Muscle of arm (tissue), 12 donors: ENCODE results near the gene ABCA3. TPM values are rescaled to one million over a fixed set of nuclear protein-coding genes. Genes with fewer than 3 reads are reported as not detected.

ENCODE experiments used
- DNase-seq: peaks from one replicate; pipeline ENCODE4 v3.0.0-alpha.2; 2013
- polyA plus RNA-seq, 12 donors: library from polyadenylated mRNA; unstranded; fragments of 120-200 nt; gene quantifications; one replicate each; pipeline ENCODE4 v1.2.1, GENCODE V29; 2013; ENCODE audit not compliant: insufficient read length in 12 of 12

The ABCA3 gene
- polyA plus RNA-seq, 12 donors = 12.3 to 24.2 (median 14.4) TPM; not detected in 1

DNA sequence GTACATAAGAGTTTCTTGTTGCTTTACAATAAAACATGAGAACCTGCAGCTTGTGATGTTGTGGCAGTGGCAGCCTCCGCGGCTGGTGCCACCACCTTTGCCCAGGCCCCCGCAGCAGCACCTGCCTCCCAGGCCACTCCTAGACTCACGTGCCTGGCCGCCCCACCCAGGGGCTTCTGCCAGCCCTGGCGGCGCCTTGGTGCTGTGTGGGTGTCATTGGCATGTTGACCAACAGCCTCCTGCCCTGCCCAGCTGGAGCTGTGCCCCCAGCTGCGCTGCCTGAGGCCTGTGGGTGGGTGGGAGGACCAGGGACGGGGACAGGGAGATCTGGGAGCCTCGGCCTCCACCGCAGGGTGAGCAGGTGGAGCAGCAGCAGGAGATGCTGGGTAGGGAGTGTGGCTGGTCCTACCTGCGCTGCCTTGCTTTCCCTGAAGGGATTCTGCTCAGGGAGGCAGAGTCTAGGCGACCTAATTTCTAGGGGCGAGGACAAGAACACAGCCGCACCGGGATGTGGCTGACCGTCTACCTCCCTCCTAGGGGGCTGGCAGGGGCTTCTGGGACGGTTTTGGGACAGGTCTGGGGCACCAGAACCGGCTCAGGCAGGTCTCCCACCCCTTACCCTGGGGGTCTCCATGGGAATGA is 104.7 kb downstream of the ABCA3 start:
- no peak for DNase-seq

DNA sequence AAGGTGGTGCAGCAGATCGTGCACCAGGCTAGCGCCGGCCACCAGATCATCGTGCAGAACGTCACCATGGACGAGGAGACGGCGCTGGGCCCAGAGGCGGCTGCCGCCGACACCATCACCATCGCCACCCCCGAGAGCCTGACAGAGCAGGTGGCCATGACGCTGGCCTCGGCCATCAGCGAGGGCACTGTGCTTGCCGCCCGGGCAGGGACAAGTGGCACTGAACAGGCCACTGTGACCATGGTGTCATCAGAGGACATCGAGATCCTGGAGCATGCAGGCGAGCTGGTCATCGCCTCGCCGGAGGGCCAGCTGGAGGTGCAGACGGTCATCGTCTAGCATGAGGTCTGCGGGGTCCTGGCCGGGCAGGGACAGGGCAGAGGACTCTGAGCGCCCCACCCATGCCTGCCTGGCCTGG is 105.3 kb downstream of the ABCA3 start:
- DNase-seq = no peak

DNA sequence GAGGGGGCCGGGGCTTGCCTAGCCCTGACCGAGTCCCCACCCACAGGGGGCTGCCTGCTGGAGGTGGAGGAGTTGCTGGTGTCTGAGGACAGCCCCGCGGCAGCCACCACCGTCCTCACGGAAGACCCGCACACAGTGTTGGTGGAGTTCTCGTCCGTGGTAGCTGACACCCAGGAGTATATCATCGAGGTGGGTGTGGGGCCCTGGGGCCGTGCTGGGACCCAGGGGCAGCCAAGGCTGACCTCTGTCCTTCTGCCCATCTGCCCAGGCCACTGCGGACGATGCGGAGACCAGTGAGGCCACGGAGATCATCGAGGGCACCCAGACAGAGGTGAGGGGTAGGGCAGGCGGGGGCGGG is 105.7 kb downstream of the ABCA3 start:
- no peak for DNase-seq

DNA sequence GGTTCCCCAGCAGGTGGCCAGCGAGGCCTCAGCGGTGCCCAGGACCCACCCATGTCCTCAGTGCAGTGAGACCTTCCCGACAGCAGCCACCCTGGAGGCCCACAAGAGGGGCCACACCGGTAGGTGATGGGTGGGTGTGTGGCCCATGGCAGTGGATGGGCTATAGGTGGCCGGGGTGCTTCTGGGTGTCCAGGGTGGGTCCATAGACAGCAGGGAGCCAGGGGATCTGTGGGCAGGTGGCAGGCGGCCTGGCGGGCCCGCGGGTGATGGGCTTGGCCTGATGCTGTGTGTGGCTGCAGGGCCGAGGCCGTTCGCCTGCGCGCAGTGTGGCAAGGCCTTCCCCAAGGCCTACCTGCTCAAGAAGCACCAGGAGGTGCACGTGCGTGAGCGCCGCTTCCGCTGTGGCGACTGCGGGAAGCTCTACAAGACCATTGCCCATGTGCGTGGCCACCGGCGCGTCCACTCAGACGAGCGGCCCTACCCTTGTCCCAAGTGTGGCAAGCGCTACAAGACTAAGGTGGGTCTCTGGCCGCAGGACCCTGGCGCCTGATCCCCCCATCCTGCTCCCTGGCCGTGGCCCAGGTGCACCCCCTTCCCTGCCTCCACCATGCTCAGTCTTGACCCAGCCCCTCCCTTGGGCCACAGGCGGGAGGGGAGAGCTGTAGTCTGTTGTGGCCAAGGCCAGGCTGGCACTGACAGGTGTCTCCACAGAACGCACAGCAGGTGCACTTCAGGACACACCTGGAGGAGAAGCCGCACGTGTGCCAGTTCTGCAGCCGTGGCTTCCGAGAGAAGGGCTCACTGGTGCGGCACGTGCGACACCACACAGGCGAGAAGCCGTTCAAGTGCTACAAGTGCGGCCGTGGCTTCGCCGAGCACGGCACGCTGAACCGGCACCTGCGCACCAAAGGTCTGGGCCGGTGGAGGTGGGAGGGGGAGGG is 106.4 kb downstream of the ABCA3 start:
- DNase-seq = no peak

DNA sequence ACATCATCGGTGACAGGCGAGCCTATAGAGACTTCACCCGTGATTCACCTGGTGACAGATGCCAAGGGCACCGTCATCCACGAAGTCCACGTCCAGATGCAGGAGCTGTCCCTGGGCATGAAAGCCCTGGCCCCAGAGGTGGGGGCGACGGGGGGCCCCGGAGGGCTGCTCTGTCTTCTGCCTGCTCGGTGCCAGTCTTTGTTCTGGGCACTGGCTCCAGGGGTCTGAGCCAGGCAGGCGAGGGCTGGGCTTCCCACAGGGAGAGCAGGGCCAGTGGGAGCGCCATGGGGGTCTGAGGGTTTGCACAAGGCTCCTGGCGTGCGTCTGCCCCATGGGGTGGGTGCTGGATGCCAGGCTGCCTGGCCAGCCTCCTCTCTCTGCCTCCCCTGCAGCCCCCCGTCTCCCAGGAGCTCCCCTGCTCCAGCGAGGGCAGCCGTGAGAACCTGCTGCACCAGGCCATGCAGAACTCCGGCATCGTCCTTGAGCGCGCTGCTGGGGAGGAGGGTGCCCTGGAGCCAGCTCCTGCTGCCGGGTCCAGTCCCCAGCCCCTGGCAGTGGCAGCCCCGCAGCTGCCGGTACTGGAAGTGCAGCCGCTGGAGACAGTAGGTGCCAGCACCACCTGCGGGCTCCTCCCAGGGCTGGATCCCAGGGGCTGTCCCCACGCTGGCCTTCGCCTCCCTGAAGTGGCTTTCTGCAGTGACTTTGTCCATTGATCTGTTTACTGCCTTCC is 107.3 kb downstream of the ABCA3 start:
- DNase-seq = no peak

DNA sequence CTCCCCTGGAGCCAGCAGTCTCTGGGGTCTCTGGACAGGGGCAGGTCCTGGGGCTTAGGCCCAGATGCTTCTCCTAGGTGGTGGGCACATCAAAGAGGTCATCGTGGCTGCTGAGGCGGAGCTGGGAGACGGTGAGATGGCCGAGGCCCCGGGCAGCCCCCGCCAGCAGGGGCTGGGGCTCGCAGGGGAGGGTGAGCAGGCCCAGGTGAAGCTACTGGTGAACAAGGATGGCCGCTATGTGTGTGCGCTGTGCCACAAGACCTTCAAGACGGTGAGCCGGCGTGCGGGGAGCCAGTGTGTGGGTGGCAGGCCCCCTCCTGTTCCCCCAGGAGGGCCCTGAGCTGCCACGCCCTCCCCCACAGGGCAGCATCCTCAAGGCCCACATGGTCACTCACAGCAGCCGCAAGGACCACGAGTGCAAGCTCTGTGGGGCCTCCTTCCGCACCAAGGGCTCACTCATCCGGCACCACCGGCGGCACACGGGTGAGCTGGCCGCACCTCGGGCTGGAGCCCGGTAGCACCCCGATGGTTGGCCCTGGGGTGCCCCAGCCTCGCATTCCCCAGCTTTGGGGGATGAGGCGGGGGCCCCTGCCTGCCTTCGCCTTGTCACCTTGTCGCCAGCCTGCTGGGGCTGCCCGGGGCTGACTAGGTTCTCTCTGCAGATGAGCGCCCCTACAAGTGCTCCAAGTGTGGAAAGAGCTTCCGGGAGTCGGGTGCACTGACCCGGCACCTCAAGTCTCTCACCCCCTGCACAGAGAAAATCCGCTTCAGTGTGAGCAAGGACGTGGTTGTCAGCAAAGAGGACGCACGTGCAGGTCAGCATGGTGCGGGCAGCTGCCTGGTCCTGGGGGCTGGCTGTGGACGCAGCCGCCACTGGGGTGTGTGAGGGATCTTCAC is 108.2 kb downstream of the ABCA3 start:
- no peak for DNase-seq

DNA sequence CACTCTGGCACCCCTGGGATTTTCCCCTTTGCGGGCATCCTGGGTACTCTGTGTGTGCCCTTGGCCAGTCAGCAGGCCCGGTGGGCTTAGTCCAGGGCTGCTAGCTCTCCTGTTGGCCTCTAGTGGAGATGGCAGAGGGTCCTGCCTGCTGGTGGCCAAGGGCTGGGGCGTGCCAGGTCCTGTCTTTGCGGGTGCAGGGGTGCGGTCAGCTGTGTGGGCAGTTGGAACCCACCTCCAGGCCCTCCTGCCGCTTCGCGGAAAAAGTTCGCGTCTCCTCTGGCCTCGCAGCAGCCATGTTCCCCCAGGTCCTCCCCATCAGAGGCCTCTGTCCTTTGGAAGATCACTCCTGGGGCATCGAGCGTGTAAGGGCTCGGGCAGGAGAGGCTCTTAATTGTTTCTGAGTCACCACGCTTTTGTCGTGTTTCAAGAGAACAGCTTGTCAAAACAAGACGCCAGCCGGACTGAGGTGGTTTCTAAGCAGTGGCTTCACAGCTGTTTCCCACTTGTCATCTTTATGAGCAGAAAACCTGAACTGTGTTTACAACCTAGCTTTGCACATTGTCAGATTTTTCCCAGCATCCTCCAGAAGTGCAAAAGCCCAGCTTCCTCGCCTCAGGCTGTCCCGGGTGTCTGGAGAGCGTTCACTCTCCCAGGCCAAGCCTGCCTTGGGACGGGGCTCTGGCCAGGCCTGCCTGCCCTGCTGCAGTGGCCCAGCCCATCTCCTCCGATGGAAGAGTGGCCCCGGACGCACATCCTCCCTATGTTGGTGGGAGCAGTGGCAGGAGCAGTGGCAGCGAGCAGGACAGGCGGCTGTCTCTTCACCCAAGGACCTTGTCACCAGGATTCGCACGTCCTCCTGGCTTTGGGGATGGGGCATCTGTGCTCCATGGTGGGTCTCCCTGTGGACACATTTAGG is 109.3 kb downstream of the ABCA3 start:
- no peak for DNase-seq

DNA sequence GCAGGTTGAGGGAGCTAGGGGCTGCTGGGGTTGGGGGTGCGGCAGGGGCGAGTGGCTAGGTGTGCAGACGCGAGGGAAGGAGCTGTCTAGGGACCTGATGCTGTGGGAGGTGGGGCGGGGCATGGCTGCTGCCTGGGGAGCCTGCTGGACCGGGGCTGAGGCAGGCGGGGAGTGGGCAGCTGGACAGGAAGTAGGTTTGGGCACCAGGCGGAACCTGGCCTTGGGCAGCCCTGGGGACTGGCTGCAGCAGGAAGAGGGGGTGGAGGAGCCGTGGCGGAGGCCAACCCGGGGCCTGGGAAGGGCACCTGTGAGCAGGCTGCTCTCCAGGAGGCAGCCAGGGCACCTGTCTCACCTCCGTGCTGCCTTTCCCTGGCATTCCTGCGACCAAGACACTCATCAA is 110.2 kb downstream of the ABCA3 start:
- no peak for DNase-seq

DNA sequence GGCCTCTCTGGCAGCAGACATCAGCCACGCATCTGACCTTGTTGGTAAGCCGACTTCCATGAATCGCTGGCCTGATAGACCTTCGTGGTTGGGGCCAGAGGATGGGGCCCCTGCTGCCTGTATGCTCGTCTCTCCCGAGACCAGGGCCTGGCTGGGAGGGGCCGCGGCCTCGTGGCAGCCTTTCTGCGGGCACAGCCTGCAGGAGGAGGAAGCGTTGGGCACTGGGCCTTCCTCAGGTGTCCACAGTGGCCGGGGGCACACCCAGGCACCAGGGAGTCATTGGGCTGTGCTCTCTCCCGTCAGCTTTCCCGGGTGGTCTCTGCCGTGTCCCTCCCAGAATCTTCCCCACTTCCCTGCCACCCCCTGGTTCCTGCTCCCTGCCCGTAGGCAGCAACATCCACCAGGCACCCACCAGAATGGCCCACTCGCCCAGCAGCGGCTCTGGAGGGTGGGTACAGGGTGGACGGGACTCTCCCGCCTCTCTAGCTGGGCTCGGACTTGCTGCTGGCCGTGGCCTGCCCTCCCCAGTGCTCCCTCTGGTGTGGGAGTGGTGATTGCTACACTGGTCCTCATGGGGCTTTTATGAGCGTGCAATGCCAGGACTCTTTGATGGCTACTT is 110.8 kb downstream of the ABCA3 start:
- DNase-seq = no peak

DNA sequence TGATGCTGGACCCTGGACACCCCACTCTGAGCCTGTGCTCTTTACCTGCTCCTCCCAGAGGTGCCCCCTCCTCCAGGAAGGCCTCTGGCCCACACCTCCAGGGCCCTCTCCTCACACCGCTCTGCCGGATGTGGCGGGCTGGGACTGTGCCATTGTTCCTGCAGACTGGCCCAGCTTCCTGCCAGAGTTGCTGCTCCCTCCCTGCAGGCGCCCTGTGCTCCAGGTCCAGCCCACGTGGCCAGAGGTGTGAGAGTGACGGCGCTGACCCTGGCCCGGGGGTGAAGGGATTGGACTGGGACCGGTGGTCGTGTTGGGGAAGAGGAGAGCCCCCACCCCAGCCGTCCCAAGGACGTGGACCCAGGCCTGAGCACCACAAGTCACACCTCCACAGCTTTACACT is 111.4 kb downstream of the ABCA3 start:
- DNase-seq = no peak

DNA sequence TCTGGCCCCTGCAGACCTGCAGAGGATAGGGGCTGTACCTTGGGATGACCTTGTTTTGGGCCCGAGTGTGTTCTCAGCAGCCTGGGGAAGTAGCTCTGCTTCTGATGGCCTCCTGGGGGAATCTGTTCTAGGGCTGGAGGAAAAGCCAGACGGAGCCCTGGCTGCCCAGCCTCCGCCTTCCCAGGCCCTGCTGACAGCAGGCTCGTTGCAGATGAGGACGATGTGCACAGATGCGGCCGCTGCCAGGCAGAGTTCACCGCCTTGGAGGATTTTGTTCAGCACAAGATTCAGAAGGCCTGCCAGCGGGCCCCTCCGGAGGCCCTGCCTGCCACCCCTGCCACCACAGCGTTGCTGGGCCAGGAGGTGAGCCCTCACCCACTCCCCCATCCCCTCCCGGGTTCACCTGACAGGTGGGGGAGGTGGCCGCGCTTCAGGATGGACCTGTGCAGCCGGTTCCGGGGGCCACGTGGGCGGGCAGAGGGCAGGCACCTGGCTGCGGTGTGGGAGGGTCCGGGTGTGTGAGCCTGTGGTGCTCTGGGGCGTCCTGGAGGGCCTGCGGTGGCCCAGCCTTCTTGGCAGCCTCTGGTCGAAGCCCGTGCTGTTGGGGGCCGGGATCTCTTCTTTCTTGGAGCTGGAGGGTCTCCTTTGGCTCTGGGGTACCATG is 112.2 kb downstream of the ABCA3 start:
- DNase-seq = no peak

DNA sequence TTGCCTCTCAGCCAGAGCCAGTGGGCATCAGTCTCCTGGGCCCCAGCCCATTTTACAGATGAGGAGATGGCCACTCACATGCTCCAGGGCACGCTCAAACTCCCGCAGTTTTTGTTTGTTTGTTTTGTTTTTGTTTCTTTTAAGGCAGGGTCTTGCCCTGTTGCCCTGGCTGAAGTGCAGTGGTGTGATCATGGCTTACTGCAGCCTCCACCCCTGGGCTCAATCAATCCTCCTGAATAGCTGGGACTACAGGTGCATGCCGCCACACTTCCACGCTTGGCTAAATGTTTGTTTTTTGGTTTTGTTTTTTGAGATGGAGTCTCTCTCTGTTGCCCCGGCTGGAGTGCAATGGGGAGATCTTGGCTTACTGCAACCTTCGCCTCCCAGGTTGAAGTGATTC is 113.6 kb downstream of the ABCA3 start:
- no peak for DNase-seq

DNA sequence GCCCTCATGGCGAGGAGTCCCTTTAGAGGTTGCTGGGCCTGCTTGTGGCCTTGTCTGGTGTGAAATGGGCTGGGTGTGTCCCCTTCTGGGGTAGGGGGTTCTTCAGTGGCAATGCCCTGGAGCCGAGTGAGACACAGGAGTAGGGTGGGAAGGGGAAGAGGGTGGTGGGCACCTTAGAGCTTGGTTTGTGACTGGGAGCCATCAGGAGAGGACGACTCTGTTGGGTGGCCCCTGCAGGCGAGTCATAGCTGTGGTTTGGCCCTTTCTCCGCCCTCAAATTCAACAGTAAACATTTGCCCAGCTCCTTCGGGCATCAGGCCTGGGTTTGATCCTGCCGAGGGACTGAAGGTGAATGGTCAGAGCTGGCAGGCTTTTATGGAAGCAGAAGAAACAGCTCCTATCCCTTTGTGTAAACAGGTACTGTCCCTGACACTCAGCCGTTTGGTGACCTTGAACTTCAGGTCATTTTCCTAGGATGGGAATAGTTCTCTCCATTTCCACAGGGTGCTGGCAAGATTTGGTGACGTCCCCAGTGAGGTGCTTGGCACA is 114.2 kb downstream of the ABCA3 start:
- DNase-seq = no peak

Other genes with a start within 250 kb of the ABCA3 start
- 100 to 1,000 TPM in 7 of 12 donors, 10 to 100 TPM in 4, not detected in 1; 85.8 to 199 (median 121) TPM for gene PKD1, start 204.8 kb downstream of the ABCA3 start, polyA plus RNA-seq
- 1 to 10 TPM in 3 of 12 donors, under 1 TPM in 7, not detected in 2; 0.27 to 1.9 (median 0.78) TPM for gene RAB26, start 192.1 kb downstream of the ABCA3 start, polyA plus RNA-seq
- 10 to 100 TPM in 11 of 12 donors, not detected in 1; 28.9 to 60.7 (median 45.0) TPM for gene TRAF7, start 184.9 kb downstream of the ABCA3 start, polyA plus RNA-seq
- 1 to 10 TPM in 10 of 12 donors, not detected in 2; 1.3 to 4.1 (median 2.1) TPM for gene CASKIN1, start 144.1 kb downstream of the ABCA3 start, polyA plus RNA-seq
- gene MLST8, start 135.3 kb downstream of the ABCA3 start, polyA plus RNA-seq = 10 to 100 TPM in 11 of 12 donors, not detected in 1; 26.6 to 47.2 (median 30.3) TPM
- gene BRICD5, start 129.9 kb downstream of the ABCA3 start, polyA plus RNA-seq = 10 to 100 TPM in 1 of 12 donors, 1 to 10 TPM in 10, not detected in 1; 3.2 to 14.8 (median 5.2) TPM
- 10 to 100 TPM in 10 of 12 donors, 1 to 10 TPM in 1, not detected in 1; 8.8 to 25.3 (median 12.4) TPM for gene PGP, start 125.9 kb downstream of the ABCA3 start, polyA plus RNA-seq
- 10 to 100 TPM in 10 of 12 donors, 1 to 10 TPM in 1, not detected in 1; 9.7 to 19.9 (median 11.6) TPM for gene E4F1, start 117.1 kb downstream of the ABCA3 start, polyA plus RNA-seq
- gene DNASE1L2, start 104.3 kb downstream of the ABCA3 start, polyA plus RNA-seq = under 1 TPM in 10 of 12 donors, not detected in 2; 0.47 to 1.00 (median 0.72) TPM
- 10 to 100 TPM in 11 of 12 donors, not detected in 1; 27.7 to 56.2 (median 43.9) TPM for gene ECI1, start 89.1 kb downstream of the ABCA3 start, polyA plus RNA-seq
- gene RNPS1, start 72.6 kb downstream of the ABCA3 start, polyA plus RNA-seq = 100 to 1,000 TPM in 11 of 12 donors, not detected in 1; 151 to 206 (median 167) TPM
- gene CCNF, start 88.7 kb upstream of the ABCA3 start, polyA plus RNA-seq = 1 to 10 TPM in 11 of 12 donors, not detected in 1; 3.3 to 9.5 (median 6.5) TPM
- 1 to 10 TPM in 11 of 12 donors, not detected in 1; 3.2 to 8.4 (median 4.3) TPM for gene TEDC2, start 119.4 kb upstream of the ABCA3 start, polyA plus RNA-seq
- gene NTN3, start 130.6 kb upstream of the ABCA3 start, polyA plus RNA-seq = 1 to 10 TPM in 11 of 12 donors, not detected in 1; 1.2 to 5.6 (median 2.2) TPM
- 10 to 100 TPM in 10 of 12 donors, 1 to 10 TPM in 1, not detected in 1; 9.8 to 31.6 (median 19.9) TPM for gene TBC1D24, start 134.4 kb upstream of the ABCA3 start, polyA plus RNA-seq
- gene ATP6V0C, start 173.2 kb upstream of the ABCA3 start, polyA plus RNA-seq = 100 to 1,000 TPM in 3 of 12 donors, 10 to 100 TPM in 8, not detected in 1; 57.8 to 244 (median 85.7) TPM
- 10 to 100 TPM in 5 of 12 donors, 1 to 10 TPM in 6, not detected in 1; 8.2 to 58.4 (median 9.6) TPM for gene AMDHD2, start 179.6 kb upstream of the ABCA3 start, polyA plus RNA-seq
- gene CEMP1, start 190.7 kb upstream of the ABCA3 start, polyA plus RNA-seq = 1 to 10 TPM in 9 of 12 donors, not detected in 3; 1.4 to 3.2 (median 1.9) TPM
- 10 to 100 TPM in 11 of 12 donors, not detected in 1; 26.4 to 50.8 (median 32.8) TPM for gene PDPK1, start 197.3 kb upstream of the ABCA3 start, polyA plus RNA-seq